ENCODE data around the gene SST.
A peak's percentile ranks its signal among the peaks of the same experiment; 100 is the strongest.

Gene SST

DNA sequence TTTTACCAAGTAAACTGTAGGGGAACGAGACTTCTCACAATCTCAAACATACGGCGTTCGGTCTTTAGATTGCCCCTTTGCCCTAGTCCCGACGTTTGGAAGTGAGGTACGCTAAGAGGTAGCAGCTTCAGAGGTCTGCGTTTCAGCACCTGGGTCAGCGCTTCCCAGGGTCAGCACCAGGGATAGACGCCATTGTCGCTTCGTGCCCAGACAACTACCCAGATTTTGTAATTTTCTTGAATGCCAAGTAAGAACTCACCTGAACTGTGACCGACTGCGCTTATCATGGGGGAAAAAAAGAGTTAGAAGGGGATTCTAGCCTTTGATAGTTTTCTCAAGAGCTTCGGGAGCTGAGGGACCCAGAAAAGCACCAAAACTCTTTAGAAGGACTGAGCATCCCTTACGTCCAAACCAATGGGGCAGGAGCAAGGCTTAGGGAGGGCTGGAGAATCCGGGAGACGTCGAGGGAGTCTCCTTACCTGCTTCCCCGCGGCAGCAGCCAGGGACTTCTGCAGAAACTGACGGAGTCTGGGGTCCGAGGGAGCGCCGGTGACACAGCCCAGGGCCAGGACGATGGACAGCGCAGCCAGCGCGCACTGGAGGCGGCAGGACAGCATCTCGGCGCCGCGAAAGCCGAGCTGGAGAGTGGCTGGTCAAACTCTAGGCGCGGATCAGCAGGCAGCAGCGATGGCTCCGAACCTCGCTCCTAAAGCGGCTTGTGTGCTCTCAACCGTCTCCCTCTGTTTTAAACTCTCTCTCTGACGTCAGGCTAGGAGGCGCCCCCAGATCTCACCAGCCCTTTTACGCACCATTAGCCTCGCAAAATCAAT, at the start of gene SST:
SST (minus strand) TSS at position 720 of the 830 bp plus-strand sequence; CDS start at position 617, 103 bp downstream.
- DNase-seq, result peak; percentile 16

DNA sequence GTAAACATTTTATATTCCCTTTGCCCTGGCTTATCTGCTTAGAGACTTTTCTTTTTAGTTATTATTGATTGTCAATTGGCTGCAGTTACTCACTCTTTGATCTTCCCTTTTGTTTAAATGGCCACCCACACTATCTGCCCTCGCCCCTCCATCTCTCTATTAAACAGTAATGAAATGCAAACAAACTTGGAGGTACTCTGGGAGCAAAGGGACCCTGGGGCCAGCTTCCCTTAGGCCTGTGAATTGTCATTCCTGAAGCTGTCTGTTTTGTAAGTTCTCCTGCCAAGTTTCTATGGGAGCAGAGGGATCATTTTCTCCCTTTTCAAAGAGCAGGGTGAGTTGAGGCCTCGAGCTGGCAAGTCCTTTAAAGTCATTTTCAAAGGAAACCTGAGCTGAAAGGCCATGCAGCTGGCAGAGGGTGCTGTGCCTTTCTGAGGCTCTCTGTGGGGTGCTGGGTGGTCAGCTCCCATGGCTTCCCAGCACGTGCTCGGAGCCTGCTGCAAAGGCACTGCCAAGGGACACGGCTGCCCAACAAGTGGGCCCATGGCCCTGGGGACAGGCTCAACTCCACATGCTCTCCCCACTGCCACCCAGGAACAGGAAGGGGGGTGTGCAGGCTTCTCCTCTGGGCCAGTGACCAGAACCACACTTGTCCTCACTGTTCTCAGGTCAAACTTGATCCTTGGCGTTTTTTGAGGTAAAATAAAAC, 49.6 kb upstream of the SST start:
- DNase-seq, result no peak

DNA sequence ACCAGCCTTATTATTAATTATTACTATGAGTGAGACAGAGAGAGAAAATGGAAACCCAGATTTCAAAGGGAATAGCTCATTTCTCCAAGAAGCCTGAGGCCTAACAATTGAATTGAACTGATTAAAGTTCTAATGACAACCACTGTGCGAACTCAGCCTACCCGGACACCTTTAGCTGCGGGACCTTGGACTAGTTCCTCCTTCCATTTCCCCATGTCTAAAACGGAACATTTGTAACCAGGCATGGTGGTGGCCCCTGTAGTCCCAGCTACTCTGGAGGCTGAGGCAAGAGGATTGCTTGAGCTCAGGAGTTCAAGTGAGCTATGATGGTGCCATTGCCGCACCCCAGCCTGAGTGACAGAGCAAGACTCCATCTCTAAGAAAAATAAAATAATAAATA, 48.6 kb upstream of the SST start:
- DNase-seq, result no peak

DNA sequence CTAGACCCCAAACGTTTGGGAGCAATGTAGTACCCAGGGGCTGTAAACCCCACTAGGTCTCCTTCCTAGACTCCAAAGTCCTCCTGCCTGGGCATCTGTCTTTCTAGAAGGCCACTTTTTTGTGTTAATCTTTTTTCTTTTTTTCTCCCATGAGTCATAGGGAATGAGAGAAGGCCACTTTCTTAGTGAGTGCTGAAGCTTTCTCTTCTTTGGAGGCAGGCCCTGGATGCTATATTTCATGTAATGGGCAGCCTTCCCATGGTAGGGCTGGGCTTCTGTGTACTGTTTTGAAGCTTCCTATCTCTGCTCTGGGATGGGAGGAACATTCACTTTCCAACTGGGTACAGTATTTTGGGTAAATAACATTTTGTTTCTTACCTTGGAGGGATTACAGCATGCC, 47.4 kb upstream of the SST start:
- no peak for DNase-seq

DNA sequence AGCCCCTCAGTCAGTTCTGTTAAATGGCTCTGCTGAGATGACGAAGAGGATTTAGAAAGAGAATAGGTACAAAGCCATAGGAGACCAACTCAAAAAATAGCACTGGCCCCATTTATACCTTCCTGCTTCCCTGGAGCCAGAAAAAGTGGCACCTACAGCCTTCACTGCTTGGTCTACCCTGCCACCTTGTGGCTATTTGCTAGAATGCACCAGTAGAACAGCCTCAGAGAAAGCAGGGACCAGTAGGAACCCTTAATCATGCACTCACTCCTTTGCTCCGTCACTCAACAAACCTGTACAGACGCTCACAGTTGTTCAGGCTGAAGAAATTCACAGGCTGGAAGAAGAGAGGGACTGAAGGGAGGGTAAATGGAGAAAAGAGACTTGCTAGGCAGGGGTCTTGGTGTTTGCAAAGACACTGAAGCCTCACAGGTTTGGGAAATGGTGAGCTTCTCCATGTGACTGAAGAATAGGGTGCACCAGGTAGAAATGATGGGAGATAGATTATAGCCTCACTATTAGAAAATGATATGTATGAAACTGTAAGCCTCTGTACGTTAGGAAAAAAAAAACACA, 44.3 kb upstream of the SST start:
- DNase-seq, result peak; percentile 67

DNA sequence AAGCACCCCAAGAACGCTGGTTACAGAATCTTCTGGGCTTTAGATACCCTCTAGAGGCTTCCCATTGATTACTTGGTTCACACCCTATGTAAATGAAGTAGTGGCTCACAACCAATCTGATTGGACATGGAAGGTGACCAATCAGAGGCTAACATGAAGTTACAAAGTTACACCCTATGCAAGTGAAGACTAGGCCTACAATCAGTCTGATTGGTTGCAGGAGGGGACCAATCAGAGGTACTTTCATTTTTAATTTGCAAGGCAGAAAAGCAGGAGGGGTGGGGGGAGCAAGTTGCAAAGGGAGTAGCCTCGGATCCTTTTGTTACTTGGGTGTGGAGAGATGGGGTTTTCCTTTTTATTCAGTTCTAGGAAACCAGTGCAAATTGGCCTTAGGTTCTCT, 43.3 kb upstream of the SST start:
- DNase-seq, result no peak

DNA sequence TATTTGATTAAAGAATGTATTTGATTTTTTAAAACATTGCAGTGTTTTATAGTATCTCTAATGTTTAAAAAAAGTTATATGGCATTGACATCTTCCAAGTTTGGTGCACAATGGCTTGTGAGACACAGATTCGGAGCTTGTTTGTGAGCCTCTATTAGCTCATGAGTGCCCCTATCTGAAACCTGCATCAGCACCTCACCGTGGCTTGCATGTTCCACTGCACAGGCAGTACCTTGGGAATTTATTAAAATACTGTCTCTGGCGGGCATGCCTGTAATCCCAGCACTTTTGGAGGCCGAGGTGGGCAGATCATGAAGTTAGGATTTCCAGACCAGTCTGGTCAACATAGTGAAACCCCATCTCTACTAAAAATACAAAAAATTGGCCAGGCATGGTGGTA, 39.0 kb upstream of the SST start:
- no peak for DNase-seq

DNA sequence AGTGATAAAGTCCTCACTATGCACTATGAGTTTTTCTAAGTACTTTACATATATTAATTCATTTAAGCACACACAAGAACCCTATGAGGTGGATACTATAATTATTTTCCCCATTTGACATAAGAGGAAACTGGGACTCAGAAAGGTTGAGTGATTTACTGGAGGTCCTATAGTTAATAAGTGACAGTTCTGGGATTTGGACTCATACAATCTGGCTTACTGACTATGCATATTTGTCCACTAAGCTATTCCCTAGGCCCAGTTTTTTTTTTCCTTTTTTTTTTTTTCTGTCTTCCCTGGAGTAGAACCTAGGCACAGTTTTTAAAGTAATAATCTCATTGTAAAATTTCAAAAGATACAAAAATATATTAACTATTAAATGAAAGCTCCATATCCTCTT, 38.5 kb upstream of the SST start:
- no peak for DNase-seq

DNA sequence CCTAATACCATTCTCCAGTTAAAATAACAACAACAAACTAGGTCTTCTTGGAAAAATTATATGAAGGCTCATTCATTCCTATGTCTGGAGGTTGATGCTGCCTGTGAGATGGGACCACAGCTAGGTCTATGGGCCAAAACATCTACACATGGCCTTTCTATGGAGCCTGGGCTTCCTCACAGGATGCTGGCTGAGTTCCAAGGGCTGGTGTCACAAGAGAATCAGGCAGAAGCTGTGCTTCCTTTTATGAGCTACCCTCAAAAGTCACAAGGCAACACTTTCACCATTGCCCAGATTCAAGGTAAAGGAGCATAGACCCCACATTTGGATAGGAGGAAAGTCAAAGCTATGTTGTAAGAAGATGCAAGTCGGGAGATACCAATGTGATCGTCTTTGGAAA, 36.8 kb upstream of the SST start:
- no peak for DNase-seq

DNA sequence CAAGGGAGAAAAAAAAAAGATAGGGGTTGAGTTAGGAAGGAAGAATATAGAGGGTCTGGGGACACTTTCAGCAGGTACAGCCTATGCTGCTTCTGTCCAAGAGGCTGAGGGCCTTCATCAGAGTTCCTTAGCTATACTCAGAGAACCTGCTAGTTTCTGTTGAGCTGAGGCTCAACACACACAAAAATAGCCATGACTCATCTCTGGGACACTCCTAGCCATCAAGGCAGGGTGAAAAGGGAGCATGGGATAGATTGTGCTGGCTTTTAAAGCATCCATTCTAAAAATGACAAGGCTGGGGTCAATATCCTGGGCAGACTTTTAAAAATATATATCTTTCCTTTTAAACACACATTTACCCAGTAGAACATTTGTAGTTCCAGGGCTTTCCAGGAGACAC, 35.0 kb upstream of the SST start:
- no peak for DNase-seq

DNA sequence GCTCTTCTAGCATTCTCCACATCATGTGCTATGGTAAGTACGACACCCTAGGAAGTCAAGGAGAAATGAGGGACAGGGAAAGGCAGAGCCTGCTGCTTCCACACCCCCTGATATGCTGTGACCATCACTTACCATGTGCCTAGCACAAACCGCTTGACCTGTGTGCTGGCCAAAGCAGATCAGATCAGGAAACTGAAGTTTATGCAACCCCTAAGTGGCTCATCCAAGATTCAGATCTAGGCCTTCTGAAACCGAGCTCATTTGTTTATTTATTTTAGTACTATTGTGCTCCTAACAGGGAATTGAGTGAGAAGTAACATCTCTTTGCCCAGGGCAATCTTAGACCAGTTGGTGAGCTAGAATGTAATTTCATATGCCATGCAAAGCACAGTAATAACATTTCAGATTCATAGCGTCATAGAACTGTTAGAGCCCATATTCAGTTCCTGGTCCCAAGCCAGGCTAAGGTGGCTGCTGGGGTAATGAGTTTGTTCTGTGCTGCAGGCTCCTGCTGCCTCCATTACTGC, 32.4 kb upstream of the SST start, which contains the start of gene RTP2:
RTP2 (minus strand) TSS at position 51 of the 527 bp plus-strand sequence. CDS start 429 bp downstream, outside the sequence.
- no peak for DNase-seq

DNA sequence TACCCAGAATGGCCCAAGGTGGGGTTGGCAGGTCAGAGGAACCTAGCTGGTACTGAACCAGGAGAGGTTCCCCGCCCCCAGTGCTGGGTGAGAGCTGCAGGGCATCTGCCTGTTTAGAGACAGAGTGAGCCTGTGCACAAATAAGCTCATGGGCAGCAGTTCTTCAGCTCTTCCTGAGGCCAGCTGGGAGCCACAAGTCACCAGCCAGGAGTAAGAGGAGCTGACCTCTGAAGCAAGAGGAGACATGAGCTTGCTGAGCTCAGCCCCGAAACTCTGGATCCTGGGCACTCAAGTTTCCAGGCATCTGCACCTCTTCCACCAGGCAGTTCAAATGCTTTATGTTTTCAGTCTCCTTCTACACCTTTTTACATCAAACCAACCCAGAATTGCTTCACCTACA, 30.1 kb upstream of the SST start:
- DNase-seq, result no peak

DNA sequence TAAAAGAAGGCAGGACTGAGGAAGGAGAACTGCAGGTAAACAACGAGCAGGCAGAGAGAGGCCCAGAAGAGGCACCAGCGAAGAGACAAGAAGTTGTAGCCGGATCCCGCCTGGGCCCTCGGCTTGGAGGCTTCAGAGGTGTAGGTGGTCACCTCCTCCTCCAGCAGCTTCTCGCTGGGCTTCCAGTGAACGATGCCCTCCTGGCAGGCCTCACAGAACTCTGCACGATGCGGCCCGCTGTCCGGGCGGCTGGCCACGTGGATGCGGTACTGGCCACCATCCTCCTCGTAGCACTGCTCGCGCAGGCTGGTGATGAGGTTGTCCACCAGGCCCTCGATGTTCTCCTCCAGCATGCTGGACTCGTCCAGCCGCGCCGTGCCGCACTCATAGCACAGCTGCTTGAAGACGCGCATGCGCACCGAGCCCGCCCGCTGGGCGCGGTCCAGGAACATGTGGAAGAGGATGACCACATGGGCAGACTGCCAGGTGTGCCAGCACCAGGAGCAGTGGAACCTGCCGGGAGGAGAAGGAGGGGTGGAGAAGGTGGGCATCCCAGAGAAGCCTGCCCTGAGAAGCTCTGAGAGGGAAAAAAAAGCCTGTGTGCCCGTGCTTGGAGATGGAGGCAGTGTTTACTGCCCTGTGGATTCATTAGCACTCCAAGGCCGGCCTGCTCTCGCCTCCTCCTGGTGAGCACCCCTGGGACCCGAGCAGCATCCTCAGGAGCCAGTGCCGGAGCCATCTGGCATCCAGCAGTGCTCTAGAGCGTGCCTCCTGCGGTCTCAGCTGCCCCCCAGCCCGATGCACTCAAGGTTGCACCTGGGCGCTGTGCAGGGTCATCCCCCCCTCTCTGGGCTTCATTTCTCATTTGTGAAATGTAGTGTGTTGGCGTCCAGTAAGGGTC, 28.6 kb upstream of the SST start:
- DNase-seq, result no peak

DNA sequence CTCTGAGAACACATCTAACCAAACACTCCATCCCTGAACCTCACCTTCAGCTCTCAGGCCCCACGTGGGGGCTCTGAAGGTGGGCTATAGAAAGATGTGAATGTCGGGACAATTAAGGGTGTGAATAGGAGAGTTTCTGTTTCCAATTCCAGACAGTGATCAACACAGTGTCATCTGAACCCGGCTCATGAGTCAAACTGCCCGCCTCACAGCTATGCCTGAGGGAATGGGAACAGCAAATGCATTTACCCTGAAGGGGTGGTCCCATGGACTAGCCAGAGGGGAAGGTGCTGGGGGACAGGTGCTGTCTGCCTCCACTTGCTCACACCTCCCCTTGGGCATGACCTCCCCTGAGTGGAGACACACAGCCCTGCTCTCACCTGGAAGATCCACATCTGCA, 25.8 kb upstream of the SST start:
- DNase-seq, result no peak

DNA sequence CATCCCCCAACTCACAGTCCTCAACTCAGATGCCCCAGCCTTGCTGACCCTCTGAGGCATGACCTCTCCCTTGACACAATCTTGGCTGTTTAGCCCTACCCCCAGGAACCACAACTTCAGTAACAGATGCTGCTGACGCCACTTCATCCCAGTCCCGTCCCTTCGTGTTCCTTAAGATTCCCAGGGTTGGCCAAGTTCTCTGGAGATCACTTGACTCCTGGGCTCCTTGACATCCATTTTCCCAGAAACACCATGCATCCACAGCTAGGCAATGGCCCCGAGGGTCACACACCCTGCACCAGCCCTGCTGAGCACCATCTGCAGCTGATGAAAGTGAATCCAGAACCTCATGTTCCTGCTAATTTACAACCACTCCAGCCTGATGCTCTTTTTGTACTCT, 25.3 kb upstream of the SST start:
- no peak for DNase-seq

DNA sequence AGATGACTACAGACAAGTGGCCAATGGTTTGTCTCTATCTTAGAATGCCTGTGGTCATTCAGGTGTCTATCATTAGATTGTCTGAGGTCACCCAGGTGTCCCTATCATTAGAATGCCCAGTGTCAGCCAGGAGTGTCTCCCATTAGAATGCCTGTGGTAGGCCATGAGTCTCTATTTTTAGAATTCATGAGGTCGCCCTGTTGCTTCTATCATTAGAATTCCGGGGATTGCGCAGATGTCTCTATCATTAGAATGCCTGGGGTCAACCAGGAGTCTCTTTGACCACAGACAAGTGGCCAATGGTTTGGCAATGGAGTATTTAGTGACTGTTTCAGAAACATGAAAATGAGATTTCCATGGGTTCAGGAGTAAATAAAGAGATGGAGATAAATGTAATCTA, 24.6 kb upstream of the SST start:
- no peak for DNase-seq

DNA sequence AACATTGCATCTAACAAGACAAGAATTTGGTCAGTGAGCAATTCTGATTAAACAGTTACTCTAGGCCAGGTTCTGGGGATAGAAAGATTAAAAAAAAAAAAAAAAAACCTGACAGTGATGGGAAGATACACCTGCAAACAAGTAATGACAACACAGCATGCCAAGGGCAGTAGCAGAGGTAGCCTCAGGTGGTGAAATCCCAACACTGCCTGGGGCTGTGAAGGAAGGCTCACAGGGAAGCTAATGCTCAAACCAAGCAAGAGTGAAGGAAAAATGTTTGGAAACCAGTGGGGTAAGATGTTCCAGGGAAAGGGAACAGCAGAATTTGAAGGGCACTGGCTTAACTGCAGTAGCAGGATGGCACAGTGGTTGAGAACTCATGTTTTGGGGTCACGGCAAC, 23.2 kb upstream of the SST start:
- no peak for DNase-seq

DNA sequence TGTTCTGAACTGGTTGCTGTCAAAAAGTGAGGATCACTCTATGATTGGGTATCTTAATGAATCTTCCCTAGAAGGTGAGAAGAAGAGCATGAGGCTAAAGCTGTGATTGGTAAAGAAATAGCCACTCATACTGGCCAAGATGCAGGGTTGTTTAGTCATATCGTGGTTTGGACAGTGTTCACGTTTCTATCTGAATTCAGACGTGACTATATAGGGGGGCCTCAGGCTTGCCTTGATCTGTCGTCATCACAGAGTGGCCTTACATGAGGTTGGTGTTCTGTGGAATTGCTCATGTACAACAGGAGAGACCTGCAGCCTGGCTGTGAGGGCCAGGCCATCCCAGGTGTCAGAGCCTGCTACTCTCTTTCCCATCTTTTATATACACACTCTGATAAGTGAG, 19.8 kb upstream of the SST start:
- DNase-seq, result no peak

DNA sequence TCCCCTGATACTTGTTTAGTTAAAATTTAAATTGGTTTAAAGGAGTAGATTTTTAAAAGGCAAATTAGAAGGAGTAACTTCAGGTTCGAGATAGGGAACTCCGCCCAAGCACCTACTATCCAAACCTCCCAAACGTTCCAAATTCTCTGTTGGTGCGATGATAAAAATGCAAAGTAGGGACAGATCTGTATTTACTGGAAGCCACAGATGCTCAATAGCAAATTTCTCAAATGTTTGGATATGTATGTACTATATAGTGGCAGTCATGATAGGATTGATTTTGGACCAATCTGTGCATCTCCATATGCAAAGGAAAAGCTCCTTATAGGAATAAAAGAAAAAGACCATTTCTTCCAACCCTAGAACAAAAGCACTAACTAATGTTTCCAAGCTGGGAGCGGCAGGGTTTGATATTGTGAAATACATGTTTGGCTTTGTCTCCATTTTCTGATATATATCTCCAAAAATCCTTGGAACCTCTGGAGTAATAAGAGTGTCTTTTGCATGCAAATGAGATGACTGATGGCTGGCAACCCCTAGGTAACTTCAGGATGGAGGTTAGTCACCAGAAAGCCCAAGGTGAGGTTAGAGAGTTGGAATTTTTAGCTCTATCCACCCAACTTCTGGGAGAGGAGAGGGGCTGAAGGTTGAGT, 16.6 kb upstream of the SST start:
- DNase-seq, result no peak

DNA sequence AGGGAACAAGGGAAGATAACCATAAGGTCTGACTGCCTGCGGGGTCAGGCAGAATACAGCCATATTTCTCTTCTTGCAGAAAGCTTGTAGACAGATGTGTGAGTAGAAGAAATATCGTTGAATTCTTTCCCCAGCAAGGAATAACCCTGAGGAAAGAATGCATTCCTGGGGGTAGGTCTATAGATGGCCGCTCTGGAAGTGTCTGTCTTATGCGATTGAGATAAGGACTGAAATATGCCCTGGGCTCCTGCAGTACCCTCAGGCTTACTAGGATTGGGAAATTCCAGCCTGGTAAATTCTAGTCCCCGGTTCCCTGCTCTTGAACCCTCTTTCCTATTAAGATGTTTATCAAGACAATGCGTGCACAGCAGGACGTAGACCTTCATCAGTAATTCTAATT, 15.8 kb upstream of the SST start:
- DNase-seq, result no peak

DNA sequence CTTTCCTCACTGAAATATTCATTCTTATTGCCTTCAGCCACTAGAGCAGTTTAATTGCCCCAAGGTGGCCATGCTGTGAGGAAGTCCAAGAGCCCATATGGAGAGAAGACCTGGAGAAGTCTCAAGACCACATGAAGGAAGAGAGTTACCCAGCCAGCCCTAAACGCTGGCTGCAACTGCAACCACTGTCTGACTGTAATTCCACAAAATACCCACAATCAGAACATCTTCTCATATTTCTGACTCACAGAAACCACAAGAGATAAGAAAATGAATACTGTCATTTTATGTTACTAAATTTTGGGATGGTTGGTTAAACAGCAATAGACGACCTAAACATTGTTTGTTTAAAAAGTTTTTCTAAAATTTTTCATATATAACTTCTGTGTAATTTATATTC, 14.7 kb upstream of the SST start:
- no peak for DNase-seq

DNA sequence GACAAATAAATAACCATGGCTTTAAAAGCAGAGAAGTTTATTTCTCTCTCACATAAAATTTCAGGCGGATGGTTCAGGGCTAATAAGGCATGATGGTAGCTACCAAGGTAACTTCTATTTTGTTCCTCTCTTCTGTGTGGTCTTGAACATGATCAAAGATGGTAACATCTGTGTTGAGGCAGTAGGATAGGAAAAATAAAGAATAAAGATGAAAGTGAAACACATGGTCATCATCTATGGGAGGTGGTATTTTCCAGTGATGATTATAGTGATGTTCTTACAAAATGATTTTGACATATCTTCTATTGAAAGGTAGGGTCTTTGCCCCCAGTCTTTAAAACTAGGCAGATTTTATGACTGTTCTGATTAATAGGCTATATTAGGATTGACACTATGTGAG, 14.2 kb upstream of the SST start:
- no peak for DNase-seq

All from T1000 (cell line).